Lower leg skin (tissue), 4 donors: ENCODE data around the gene SLC9A7. TPM values are rescaled to one million over a fixed set of nuclear protein-coding genes. Genes with fewer than 3 reads are reported as not detected.

Experiments used
- DNase-seq, 2 donors: peaks; one replicate each; pipeline ENCODE4 v3.0.0-alpha.2; 2019; ENCODE audit warnings: low spot score in 2 of 2
- H3K4me3 ChIP-seq: fragments of 200-600 bp; sonication (generic); 2 replicates; pipeline ENCODE4 v1.5.1; 2017; ENCODE audit warnings: mild to moderate bottlenecking, low read depth; ENCODE audit not compliant: poor library complexity, severe bottlenecking
- CTCF ChIP-seq, 3 donors: fragments of 450-650 bp; IDR thresholded peaks; one replicate each; pipeline ENCODE4 v1.5.1; 2016; ENCODE audit warnings: antibody characterized with exemption in 3 of 3, mild to moderate bottlenecking in 3 of 3, moderate library complexity in 2 of 3
- POLR2A ChIP-seq, 2 donors: fragments of 450-650 bp; IDR thresholded peaks; one replicate each; pipeline ENCODE4 v1.6.1; 2016 to 2017; ENCODE audit warnings: antibody characterized with exemption in 2 of 2, mild to moderate bottlenecking in 1 of 2, moderate library complexity in 1 of 2
- WGBS, 2 donors: methylation state at CpG; one replicate each; pipeline ENCODE4 v1.1.5; 2018; 5-methylcytosine and 5-hydroxymethylcytosine counted together
- intact Hi-C: fragments of 100-400 bp; cut with DNase I; formaldehyde crosslinking; loops from one replicate; pipeline ENCODE4 v1.15.0; 2023; ENCODE audit warnings: low total_unique reads
- total RNA-seq, 4 donors: library from RNA; depleted of rRNA; stranded (reverse); fragments of >200 nt; gene quantifications; one replicate each; pipeline ENCODE4 v1.1.0, GENCODE V29; 2016

The SLC9A7 gene
- total RNA-seq, 4 donors from 2014 or later, result 3.6 to 10.0 (median 6.8) TPM

GRCh38 chrX:46715997-46716396 is 42.9 kb downstream of the SLC9A7 start:
- TF ChIP-seq POLR2A (IDR thresholded peaks at IDR 0.05) (no peak), CTCF (IDR thresholded peaks at IDR 0.05) (no peak)
- intact Hi-C loops, result no loop called here
- 71 to 95% methylated on average over 1 of the region's 1 CpG for WGBS, 2 donors
- no peak for DNase-seq
- no peak overlapping the region for H3K4me3 ChIP-seq

GRCh38 chrX:46715530-46715929 is 43.4 kb downstream of the SLC9A7 start:
- H3K4me3 ChIP-seq, result no peak overlapping the region
- DNase-seq, result no peak
- 86 to 87% methylated on average over 5 of the region's 5 CpGs for WGBS, 2 donors
- TF ChIP-seq POLR2A (IDR thresholded peaks at IDR 0.05), result no peak
- TF ChIP-seq CTCF (IDR thresholded peaks at IDR 0.05), result no peak
- intact Hi-C loops, result no loop called here

- no peak for DNase-seq
- intact Hi-C loops, result no loop called here
- 59 to 63% methylated on average over 5 of the region's 5 CpGs for WGBS, 2 donors
- H3K4me3 ChIP-seq, result no peak overlapping the region
- no peak for TF ChIP-seq POLR2A (IDR thresholded peaks at IDR 0.05)
These were observed 45.0 kb downstream of the SLC9A7 start for GRCh38 chrX:46713672-46714490.

- 54 to 57% methylated on average over 1 of the region's 1 CpG for whole genome bisulfite sequencing, 2 donors
- H3K4me3 ChIP-seq, result no peak overlapping the region
- intact Hi-C loops, result no loop called here
- TF ChIP-seq POLR2A (IDR thresholded peaks at IDR 0.05) (no peak), CTCF (IDR thresholded peaks at IDR 0.05) (no peak)
- no peak for DNase-seq
These were observed 46.2 kb downstream of the SLC9A7 start for GRCh38 chrX:46712764-46713163.

GRCh38 chrX:46710927-46711623 is 47.8 kb downstream of the SLC9A7 start:
- no peak for TF ChIP-seq POLR2A (IDR thresholded peaks at IDR 0.05)
- no peak for TF ChIP-seq CTCF (IDR thresholded peaks at IDR 0.05)
- WGBS, 2 donors, result 56 to 60% methylated on average over 8 of the region's 8 CpGs
- DNase-seq, result no peak
- H3K4me3 ChIP-seq, result no peak overlapping the region
- intact Hi-C loops, result no loop called here

- DNase-seq, result no peak
- no peak for TF ChIP-seq CTCF (IDR thresholded peaks at IDR 0.05)
- TF ChIP-seq POLR2A (IDR thresholded peaks at IDR 0.05), result no peak
- 14 to 18% methylated on average over 1 of the region's 1 CpG for WGBS, 2 donors
- no peak overlapping the region for H3K4me3 ChIP-seq
- intact Hi-C loops, result no loop called here
These were observed 48.5 kb downstream of the SLC9A7 start for GRCh38 chrX:46710425-46710824.
